GM12874 (cell line): ENCODE data around the gene KIFBP.

Experiments used
- TF ChIP-seq, protein P1 (sequence below): IDR thresholded peaks from 2 replicates; pipeline ENCODE4 v1.5.1; 2011; ENCODE audit warnings: low read depth, mild to moderate bottlenecking, control low read depth, low read length, moderate library complexity; ENCODE audit not compliant: insufficient read depth

KIFBP gene, protein sequence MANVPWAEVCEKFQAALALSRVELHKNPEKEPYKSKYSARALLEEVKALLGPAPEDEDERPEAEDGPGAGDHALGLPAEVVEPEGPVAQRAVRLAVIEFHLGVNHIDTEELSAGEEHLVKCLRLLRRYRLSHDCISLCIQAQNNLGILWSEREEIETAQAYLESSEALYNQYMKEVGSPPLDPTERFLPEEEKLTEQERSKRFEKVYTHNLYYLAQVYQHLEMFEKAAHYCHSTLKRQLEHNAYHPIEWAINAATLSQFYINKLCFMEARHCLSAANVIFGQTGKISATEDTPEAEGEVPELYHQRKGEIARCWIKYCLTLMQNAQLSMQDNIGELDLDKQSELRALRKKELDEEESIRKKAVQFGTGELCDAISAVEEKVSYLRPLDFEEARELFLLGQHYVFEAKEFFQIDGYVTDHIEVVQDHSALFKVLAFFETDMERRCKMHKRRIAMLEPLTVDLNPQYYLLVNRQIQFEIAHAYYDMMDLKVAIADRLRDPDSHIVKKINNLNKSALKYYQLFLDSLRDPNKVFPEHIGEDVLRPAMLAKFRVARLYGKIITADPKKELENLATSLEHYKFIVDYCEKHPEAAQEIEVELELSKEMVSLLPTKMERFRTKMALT

DNA sequence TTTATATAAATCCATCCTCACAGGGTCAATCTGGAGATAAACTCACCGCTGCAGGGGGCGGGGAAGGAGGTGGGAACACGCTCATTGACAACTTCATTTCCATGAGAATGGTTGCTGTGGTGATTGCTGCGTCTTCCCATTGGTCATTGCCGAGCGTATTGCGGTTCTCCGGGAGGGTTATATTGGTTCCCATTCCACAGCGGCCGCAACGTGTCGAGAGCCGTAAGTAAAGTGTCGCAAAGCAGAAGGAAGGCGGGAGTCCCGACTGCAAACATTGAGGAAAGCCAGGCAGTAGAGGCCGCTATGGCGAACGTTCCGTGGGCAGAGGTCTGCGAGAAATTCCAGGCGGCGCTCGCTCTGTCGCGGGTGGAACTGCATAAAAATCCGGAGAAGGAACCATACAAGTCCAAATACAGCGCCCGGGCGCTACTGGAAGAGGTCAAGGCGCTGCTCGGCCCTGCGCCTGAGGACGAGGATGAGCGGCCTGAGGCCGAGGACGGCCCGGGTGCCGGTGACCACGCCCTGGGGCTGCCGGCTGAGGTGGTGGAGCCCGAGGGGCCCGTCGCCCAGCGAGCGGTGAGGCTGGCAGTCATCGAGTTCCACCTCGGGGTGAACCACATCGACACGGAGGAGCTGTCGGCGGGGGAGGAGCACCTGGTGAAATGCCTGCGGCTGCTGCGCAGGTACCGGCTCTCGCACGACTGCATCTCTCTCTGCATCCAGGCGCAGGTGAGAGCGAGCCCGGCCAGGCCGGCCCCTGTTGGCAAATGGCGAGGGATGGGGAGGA is at the start of gene KIFBP:
Gene KIFBP (plus strand): TSS at position 274 of the 787 bp plus-strand sequence. CDS start 30 bp downstream, at position 304.
- TF ChIP-seq, protein P1, sequence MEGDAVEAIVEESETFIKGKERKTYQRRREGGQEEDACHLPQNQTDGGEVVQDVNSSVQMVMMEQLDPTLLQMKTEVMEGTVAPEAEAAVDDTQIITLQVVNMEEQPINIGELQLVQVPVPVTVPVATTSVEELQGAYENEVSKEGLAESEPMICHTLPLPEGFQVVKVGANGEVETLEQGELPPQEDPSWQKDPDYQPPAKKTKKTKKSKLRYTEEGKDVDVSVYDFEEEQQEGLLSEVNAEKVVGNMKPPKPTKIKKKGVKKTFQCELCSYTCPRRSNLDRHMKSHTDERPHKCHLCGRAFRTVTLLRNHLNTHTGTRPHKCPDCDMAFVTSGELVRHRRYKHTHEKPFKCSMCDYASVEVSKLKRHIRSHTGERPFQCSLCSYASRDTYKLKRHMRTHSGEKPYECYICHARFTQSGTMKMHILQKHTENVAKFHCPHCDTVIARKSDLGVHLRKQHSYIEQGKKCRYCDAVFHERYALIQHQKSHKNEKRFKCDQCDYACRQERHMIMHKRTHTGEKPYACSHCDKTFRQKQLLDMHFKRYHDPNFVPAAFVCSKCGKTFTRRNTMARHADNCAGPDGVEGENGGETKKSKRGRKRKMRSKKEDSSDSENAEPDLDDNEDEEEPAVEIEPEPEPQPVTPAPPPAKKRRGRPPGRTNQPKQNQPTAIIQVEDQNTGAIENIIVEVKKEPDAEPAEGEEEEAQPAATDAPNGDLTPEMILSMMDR, result peak; percentile 41

DNA sequence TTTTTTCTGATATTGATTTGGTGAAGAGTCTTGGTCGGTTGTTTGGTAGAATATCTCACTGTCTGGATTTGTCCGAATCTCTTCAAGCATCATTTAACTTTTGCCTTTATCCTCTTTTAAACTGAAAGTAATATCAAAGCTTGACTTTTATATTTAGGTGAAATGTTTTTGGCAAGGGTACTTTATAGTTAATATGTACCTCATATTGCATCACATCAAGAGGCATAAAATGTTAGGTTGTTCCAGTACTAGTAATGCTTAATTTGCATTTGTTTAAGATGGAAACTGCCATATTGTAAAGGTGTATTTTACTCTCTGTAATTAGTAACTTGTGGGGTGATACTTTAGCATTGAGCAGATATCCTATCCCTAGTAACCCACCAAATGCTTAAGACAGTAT is 49.7 kb upstream of the KIFBP start:
- TF ChIP-seq, protein P1, result no peak

DNA sequence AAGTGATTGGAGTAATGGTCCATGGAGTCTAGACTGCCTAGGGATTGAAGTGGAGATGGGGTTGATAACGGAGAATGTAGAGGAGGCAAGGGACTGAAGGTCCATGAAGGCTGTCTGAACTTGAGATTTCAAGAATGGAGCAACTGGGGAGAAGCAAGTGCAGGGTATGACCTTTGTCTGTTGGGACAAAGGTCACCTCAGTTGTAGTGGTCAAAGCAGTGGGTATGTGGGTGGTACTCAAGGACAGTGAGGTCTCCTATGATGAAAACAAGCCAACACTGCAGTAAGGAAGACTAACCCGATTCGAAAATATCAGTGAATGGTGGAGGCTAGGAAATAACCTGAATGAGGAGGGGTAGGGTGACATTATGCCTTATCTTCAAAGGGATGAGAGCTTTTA is 38.0 kb upstream of the KIFBP start:
- TF ChIP-seq, protein P1, result no peak

DNA sequence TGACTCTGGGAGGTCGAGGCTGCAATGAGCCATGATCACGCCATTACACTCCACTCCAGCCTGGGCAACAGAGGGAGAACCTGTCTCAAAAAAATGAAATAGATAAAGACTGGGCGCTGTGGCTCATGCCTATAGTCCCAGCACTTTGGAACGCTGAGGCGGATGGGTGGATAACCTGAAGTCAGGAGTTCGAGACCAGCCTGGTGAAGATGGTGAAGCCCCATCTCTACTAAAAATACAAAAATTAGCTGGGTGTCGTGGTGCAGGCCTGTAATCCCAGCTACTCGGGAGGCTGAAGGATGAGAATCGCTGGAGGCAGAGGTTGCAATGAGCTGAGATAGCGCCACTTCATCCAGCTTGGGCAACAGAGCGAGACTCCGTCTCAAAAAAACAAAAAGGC is 33.7 kb upstream of the KIFBP start:
- TF ChIP-seq, protein P1, result no peak

DNA sequence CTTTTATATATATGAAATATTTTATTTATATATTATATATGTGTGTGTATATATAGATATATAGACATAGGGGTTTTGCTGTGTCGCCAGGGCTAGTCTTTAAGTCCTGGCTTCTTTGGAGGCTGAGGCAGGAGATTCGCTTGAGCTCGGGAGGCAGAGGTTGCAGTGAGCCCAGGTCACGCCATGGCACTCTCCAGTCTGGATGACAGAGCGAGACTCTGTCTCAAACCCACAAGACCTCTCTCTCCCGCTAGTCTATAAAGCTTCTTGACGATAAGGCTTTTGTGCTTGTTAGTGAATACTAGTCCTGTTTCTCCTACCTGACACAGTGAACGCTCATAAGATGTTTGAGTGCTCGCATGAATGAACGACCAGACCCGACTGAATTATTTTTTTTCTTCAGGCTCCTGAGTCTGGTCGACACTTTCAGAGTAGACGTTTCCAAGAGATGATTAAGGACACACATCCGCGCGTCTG is 33.2 kb upstream of the KIFBP start:
- TF ChIP-seq, protein P1, result no peak

DNA sequence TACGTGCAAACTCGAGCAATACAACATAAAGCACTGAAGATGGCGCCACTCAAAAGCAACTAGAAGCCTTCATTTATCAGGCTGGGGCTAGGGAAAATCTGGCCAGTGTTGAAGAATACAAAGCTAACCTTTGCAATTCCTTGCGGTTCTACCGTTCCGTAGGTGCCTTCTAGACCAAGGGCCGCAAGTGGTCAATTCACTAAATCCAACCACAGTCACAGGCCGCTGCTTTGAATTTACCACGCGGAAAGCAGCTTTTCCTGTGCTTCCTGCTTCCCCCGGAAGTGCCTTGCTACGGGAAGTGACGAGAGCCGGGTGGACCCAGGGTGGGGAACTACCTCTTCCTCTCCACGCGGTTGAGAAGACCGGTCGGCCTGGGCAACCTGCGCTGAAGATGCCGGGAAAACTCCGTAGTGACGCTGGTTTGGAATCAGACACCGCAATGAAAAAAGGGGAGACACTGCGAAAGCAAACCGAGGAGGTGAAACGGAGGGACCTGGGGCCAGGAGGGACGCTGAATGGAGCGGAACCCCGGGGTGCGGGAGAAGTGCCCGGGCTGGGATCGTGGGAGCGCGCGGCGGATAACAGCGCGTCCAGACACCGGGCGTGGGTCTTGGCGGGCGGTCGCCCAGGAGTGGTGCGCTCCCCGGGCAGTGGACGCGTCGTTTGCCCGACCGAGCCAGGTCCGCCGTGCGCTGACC is 32.6 kb upstream of the KIFBP start, which contains the start of gene DDX21:
Gene DDX21 (plus strand): TSS at position 339 of the 701 bp plus-strand sequence. CDS start 56 bp downstream, at position 395.
- TF ChIP-seq, protein P1, result peak; percentile 62

DNA sequence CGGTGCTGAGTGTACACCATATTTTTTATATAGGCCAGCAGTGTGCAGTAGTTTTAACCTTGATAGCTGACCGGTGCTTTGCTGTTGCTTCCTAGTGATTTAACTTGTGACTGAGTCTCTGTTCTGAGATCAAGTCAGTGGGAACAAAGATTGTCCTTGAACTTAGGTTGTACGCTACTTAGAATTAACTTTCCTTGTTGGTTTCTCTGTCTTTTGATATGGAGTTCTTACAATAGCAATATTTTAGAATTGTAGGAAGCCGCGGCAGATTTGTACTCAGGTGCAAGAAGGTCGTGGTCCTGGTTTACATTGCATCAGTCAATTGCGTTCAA is 31.4 kb upstream of the KIFBP start:
- TF ChIP-seq, protein P1, result no peak
